Placental pericyte (primary cell): ENCODE results near the gene DNAH10. TPM values are rescaled to one million over a fixed set of nuclear protein-coding genes. Genes with fewer than 3 reads are reported as not detected.

Experiments used
- small RNA-seq: library from RNA; depleted of rRNA; stranded (forward); fragments of <200 nt; gene quantifications from one replicate; pipeline ENCODE3, GENCODE V24; 2012; ENCODE audit warnings: low replicate concordance
- total RNA-seq: library from RNA; depleted of rRNA; stranded (reverse); fragments of >200 nt; gene quantifications from 2 replicates; pipeline ENCODE4 v1.2.3, GENCODE V29; 2012

The DNAH10 gene
- 0.14 and 0.88 TPM in 2 replicates for total RNA-seq

GRCh38 chr12:123761841-123762714 is at the start of gene DNAH10:
TSS of gene DNAH10 (plus strand) at chr12:123762301. CDS start at chr12:123762337, 36 bp downstream.

GRCh38 chr12:123972457-123973401 is 210.6 kb downstream of the DNAH10 start, which contains the start of the genes CCDC92 and ZNF664:
TSS of gene CCDC92 (minus strand) at chr12:123972831. CDS start at chr12:123944305, 28,526 bp downstream.
TSS of gene ZNF664 (plus strand) at chr12:123973215. CDS start at chr12:124012145, 38,930 bp downstream.

Small RNA genes lying within 50 kb of the gene (small RNA-seq; reads per million reads assigned to genes)
- gene AC068790.4 (not detected), gene AC068790.6 (not detected)

Other genes starting within 250 kb of the DNAH10 start
- 11.9 and 14.4 TPM in 2 replicates for gene RILPL1, start 228.6 kb upstream of the DNAH10 start, total RNA-seq
- gene TMED2, start 177.7 kb upstream of the DNAH10 start, total RNA-seq = 511 and 707 TPM in 2 replicates
- gene DDX55, start 160.2 kb upstream of the DNAH10 start, total RNA-seq = 13.8 and 25.1 TPM in 2 replicates
- 43.1 and 60.4 TPM in 2 replicates for gene EIF2B1, start 128.6 kb upstream of the DNAH10 start, total RNA-seq
- 40.9 and 47.4 TPM in 2 replicates for gene GTF2H3, start 128.5 kb upstream of the DNAH10 start, total RNA-seq
- gene TCTN2, start 91.2 kb upstream of the DNAH10 start, total RNA-seq = 7.4 and 12.3 TPM in 2 replicates
- 22.5 and 37.1 TPM in 2 replicates for gene ATP6V0A2, start 49.9 kb upstream of the DNAH10 start, total RNA-seq
- gene CCDC92, start 210.5 kb downstream of the DNAH10 start, total RNA-seq = 13.3 and 22.8 TPM in 2 replicates
- 40.2 and 51.2 TPM in 2 replicates for gene ZNF664, start 210.9 kb downstream of the DNAH10 start, total RNA-seq